A549 (cell line): ENCODE results near the gene SEC16A. TPM values are rescaled to one million over a fixed set of nuclear protein-coding genes. Genes with fewer than 3 reads are reported as not detected.
A peak's percentile ranks its signal among the peaks of the same experiment; 100 is the strongest.

Experiments
- ATAC-seq, 2 experiments: fragments of 200-7000 bp in 1 of 2; fragments of >200 bp in 1 of 2; cut with Nextera tagmentation in 1 of 2; cut with Tn5 transposase in 1 of 2; 3 replicates each; pipeline versions ENCODE4 v1.8.0 to v1.9.1; 2018 to 2020; ENCODE audit warnings: mild to moderate bottlenecking in 1 of 2, moderate library complexity in 1 of 2
- CTCF ChIA-PET: fragments of 300-600 bp; sonication (Branson Sonifier 250); formaldehyde crosslinking; extraction: SDS; loops from one replicate; lab custom pipeline; 2021; ENCODE audit warnings: antibody characterized with exemption, inconsistent platforms; lab: Yijun Ruan, JAX
- POLR2A ChIA-PET: fragments of 350-600 bp; formaldehyde crosslinking; extraction: SDS; loops from one replicate; lab custom pipeline; 2021; ENCODE audit warnings: antibody characterized with exemption, inconsistent platforms; lab: Yijun Ruan, JAX
- DNase-seq, 2 experiments: peaks; one replicate each; pipeline versions ENCODE4 v3.0.0 to v3.0.0-alpha.2; 2011 to 2016; ENCODE audit warnings: low read depth in 1 of 2, low spot score in 1 of 2
- FAIRE-seq: peaks from 2 replicates; lab custom pipeline; 2011; peaks lifted over from hg19 to GRCh38; lab: Jason Lieb, UNC
- H3K27ac ChIP-seq, 2 experiments: fragments of >200 bp; sonication (Bioruptor Twin); formaldehyde crosslinking; 3 replicates each; pipeline ENCODE4 v1.5.1; 2016 to 2017
- H3K4me1 ChIP-seq: fragments of >200 bp; sonication (Bioruptor Twin); formaldehyde crosslinking; 3 replicates; pipeline ENCODE4 v1.6.1; 2016
- H3K4me2 ChIP-seq: fragments of >200 bp; sonication (Bioruptor Twin); formaldehyde crosslinking; 3 replicates; pipeline ENCODE4 v1.6.1; 2016
- H3K4me3 ChIP-seq: fragments of >200 bp; sonication (Bioruptor Twin); formaldehyde crosslinking; 3 replicates; pipeline ENCODE4 v1.5.1; 2016
- H3K9me3 ChIP-seq: fragments of >200 bp; sonication (Bioruptor Twin); formaldehyde crosslinking; 3 replicates; pipeline ENCODE4 v1.6.1; 2016
- BCL3 ChIP-seq: fragments of >200 bp; sonication (Bioruptor Twin); formaldehyde crosslinking; IDR thresholded peaks from 3 replicates; pipeline ENCODE4 v1.6.1; 2016
- CBX2 ChIP-seq: fragments of 200-600 bp; sonication (generic); IDR thresholded peaks from 2 replicates; pipeline ENCODE4 v1.6.1; 2016; ENCODE audit warnings: low read depth, mild to moderate bottlenecking, borderline replicate concordance
- CTCF ChIP-seq: fragments of >200 bp; sonication (Bioruptor Twin); formaldehyde crosslinking; IDR thresholded peaks from 3 replicates; pipeline ENCODE4 v1.5.1; 2016
- EHMT2 ChIP-seq: fragments of 200-600 bp; sonication (generic); IDR thresholded peaks from 2 replicates; pipeline ENCODE4 v1.6.1; 2016; ENCODE audit warnings: antibody characterized with exemption, low read depth, mild to moderate bottlenecking, moderate library complexity
- EP300 ChIP-seq, 2 experiments: fragments of >200 bp; sonication (Bioruptor Twin); formaldehyde crosslinking; IDR thresholded peaks; 2 replicates in 1 of 2; 3 replicates in 1 of 2; pipeline ENCODE4 v1.6.1; 2016 to 2017
- ESRRA ChIP-seq: fragments of 150-350 bp; IDR thresholded peaks from 2 replicates; pipeline ENCODE4 v1.6.1; 2014; ENCODE audit warnings: mild to moderate bottlenecking, low read length, borderline replicate concordance
- HDAC2 ChIP-seq: fragments of 200-600 bp; sonication (generic); IDR thresholded peaks from 2 replicates; pipeline ENCODE4 v1.6.1; 2016
- HOXB5 ChIP-seq: fragments of 250-450 bp; sonication (Bioruptor Pico); IDR thresholded peaks from 2 replicates; pipeline ENCODE4 v1.5.0; 2020; ENCODE audit warnings: mild to moderate bottlenecking, moderate library complexity
- MYC ChIP-seq: IDR thresholded peaks from 2 replicates; pipeline ENCODE4 v1.6.1; 2012; ENCODE audit warnings: mild to moderate bottlenecking, inconsistent platforms, low read length, improper control_type of control experiment, borderline replicate concordance
- NPAS2 ChIP-seq: fragments of 250-450 bp; sonication (Bioruptor Pico); IDR thresholded peaks from 2 replicates; pipeline ENCODE4 v1.8.0; 2022; ENCODE audit warnings: mild to moderate bottlenecking, moderate library complexity, borderline replicate concordance
- RARB ChIP-seq: fragments of 250-450 bp; sonication (Bioruptor Pico); IDR thresholded peaks from 2 replicates; pipeline ENCODE4 v1.8.0; 2021; ENCODE audit warnings: mild to moderate bottlenecking, moderate library complexity
- REST ChIP-seq: fragments of 200-600 bp; sonication (generic); IDR thresholded peaks from 2 replicates; pipeline ENCODE4 v1.6.1; 2016; ENCODE audit warnings: antibody characterized with exemption, mild to moderate bottlenecking, moderate library complexity
- TFCP2L1 ChIP-seq: fragments of 250-450 bp; sonication (Bioruptor Pico); IDR thresholded peaks from 2 replicates; pipeline ENCODE4 v1.5.0; 2021; ENCODE audit warnings: mild to moderate bottlenecking
- USF2 ChIP-seq: fragments of 450-650 bp; IDR thresholded peaks from 2 replicates; pipeline ENCODE4 v1.6.1; 2014; ENCODE audit warnings: antibody characterized with exemption
- ZC3H11A ChIP-seq: fragments of 450-650 bp; IDR thresholded peaks from 2 replicates; pipeline ENCODE4 v1.6.1; 2014; ENCODE audit warnings: antibody characterized with exemption, mild to moderate bottlenecking
- ZFP36 ChIP-seq: fragments of 450-650 bp; IDR thresholded peaks from 2 replicates; pipeline ENCODE4 v1.6.1; 2014; ENCODE audit warnings: borderline replicate concordance; ENCODE audit not compliant: partially characterized antibody
- WGBS: methylation state at CpG from one replicate; pipeline ENCODE4 v1.1.6; 2017; ENCODE audit errors: missing lambda C conversion rate; 5-methylcytosine and 5-hydroxymethylcytosine counted together
- polyA plus RNA-seq, 4 experiments: library from polyadenylated mRNA; depleted of rRNA in 3 of 4; stranded (reverse); fragments of >200 nt; fragmentation: RNase III in 1 of 4; extraction: RNeasy Plus Mini Kit Qiagen cat#74134 plus additional on column Dnase treatment in 1 of 4; gene quantifications; 2 replicates in 3 of 4; 3 replicates in 1 of 4; pipeline ENCODE4 v1.2.3, GENCODE V29; 2011 to 2017

Gene SEC16A
- polyA plus RNA-seq, 2 of the 4 experiments (the other 2 are of a cell fraction), result 24.2 to 38.0 TPM

- 80% methylated on average over 5 of the region's 23 CpGs for WGBS
- H3K4me1 ChIP-seq, result peaks cover 5% of the 10 kb centered on the region; the same call in 1 of the 3 replicates
- H3K4me3 ChIP-seq, result no peak overlapping the region
- CTCF ChIA-PET, result interaction anchor here (0.9 to 2.1 kb wide), 4 partner anchors 14 to 124 kb away, joined by 3 to 6 read pairs (median 4); no protein-coding TSS in a partner anchor
- no peak for FAIRE-seq
- no peak for TF ChIP-seq MYC
- TF ChIP-seq, all 56 proteins: peak for 0
- ATAC-seq (no peak), DNase-seq (no peak)
- H3K27ac ChIP-seq, result no peak overlapping the region
- no peaks in the 10 kb centered on the region for H3K9me3 ChIP-seq
- H3K4me2 ChIP-seq, result no peak overlapping the region
- POLR2A ChIA-PET, result no interaction called here
Observed at GRCh38 chr9:136507992-136508375, 25.1 kb upstream of the SEC16A start.

GRCh38 chr9:136507221-136507991, 24.6 kb upstream of the SEC16A start:
- Histone ChIP-seq H3K4me3 (no peak overlapping the region), H3K9me3 (no peaks in the 10 kb centered on the region), H3K4me2 (no peak overlapping the region), H3K27ac (no peak overlapping the region), H3K4me1 (peaks cover 5% of the 10 kb centered on the region; the same call in 1 of the 3 replicates)
- no peak for DNase-seq
- WGBS, result 93% methylated on average over 12 of the region's 28 CpGs
- ChIA-PET CTCF (interaction anchor here (0.9 to 2.1 kb wide), 5 partner anchors 14 to 124 kb away, joined by 3 to 6 read pairs (median 5); no protein-coding TSS in a partner anchor), POLR2A (no interaction called here)
- no peak for FAIRE-seq
- TF ChIP-seq CTCF (no peak), ZC3H11A (no peak), TFCP2L1 (CRISPR knock-in tag) (no peak), NPAS2 (CRISPR knock-in tag) (no peak), HDAC2 (no peak), ZFP36 (peak; percentile 98), EHMT2 (no peak)
- ATAC-seq, result no peak

- TF ChIP-seq ESRRA, result no peak
- TF ChIP-seq CBX2, result no peak
- TF ChIP-seq BCL3, result no peak
- TF ChIP-seq RARB (CRISPR knock-in tag), result no peak
- TF ChIP-seq EP300 (IDR thresholded peaks at IDR 0.05), result no peak
- no peak for TF ChIP-seq USF2
- no peak for TF ChIP-seq HOXB5 (CRISPR knock-in tag)
- no peak for TF ChIP-seq REST
- DNase-seq, result no peak
- ATAC-seq, result no peak
- ChIA-PET CTCF (interaction anchor here (1.6 kb wide), 1 partner anchor 118 kb away, joined by 6 read pairs; no protein-coding TSS in a partner anchor), POLR2A (no interaction called here)
- H3K4me3 ChIP-seq, result no peak overlapping the region
- no peak overlapping the region for H3K4me2 ChIP-seq
- 93% methylated on average over 29 of the region's 30 CpGs for WGBS
- no peak overlapping the region for H3K27ac ChIP-seq
- FAIRE-seq, result no peak
- H3K4me1 ChIP-seq, result peaks cover 5% of the 10 kb centered on the region; the same call in 1 of the 3 replicates
- no peaks in the 10 kb centered on the region for H3K9me3 ChIP-seq
Observed at GRCh38 chr9:136506425-136506824, 23.6 kb upstream of the SEC16A start.
